ENCODE data around the gene KLHDC7B. TPM values are rescaled to one million over a fixed set of nuclear protein-coding genes. Genes with fewer than 3 reads are reported as not detected.

Gene KLHDC7B
- total and polyA plus RNA-seq, 2 of the 13 experiments (the other 11 are each of a cell fraction or from before 2014, with no cell fraction given): 0.11 TPM; not detected in 1

DNA sequence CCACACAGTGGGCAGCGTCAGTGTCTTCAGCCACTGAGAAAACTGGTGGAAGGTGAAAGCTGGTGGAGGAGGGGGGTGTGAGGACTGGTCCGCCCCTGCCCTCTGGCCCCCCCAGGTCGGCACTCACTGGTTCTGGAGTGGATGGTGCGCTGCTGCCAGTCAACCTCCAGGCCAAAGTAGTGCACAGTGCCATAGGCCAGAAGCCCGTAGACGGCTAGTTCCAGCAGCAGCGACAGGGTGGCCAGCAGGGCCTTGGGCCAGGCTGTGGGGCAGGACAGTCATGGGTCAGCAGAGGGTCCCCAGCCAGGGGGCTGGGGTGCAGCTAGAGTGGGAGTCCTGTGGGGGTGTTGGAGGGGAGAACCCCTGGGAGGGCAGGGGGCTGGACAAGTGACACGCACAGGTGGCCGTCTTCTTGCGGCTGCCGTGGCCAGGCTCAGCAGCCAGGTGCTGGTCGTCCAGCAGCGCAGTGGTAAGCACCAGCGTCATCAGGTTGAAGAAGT lies 40.4 kb upstream of the KLHDC7B start:
- ChIA-PET POLR2A (no interaction called here), CTCF (ENCODE audit: low intra/inter-chr PET ratio, low total read pairs) (no interaction called here)
- BruUV-seq (replicated peaks): no TSS peak
- H3K36me3 ChIP-seq (replicated peaks in 1 of 2; ENCODE audit: control insufficient read depth in 1 of 2, insufficient read depth in 2 of 2, low read length in 2 of 2): peaks cover 2 to 10% of the 10 kb centered on the region in 2 experiments; a peak in 1 of 5 replicates
- WGBS (ENCODE audit: low lambda C conversion rate): 100% methylated on average over 7 of the region's 14 CpGs
- no peak overlapping the region for H3K4me3 ChIP-seq (replicated peaks in 1 of 3; ENCODE audit: insufficient read depth in 1 of 3, low read depth in 2 of 3, low read length in 3 of 3)
- H4K20me1 ChIP-seq (ENCODE audit: insufficient read depth, low read length): no peaks in the 10 kb centered on the region
- H3K9me3 ChIP-seq (ENCODE audit: low read length): no peaks in the 10 kb centered on the region
- H3K9ac ChIP-seq (ENCODE audit: insufficient read depth, low read depth, low read length): no peak overlapping the region
- no peak for ATAC-seq
- no peak overlapping the region for H3K27ac ChIP-seq (ENCODE audit: extremely low read length, insufficient read depth, low read length)
- in situ Hi-C loops (cut with HindIII; ENCODE audit: extremely low pct_ligation_motif_present, low pct_unique_long_range_greater_than_20kb) (no loop called here), intact Hi-C loops (cut with micrococcal nuclease; ENCODE audit: unreplicated experiment) (no loop called here)
- H3K27me3 ChIP-seq (ENCODE audit: control insufficient read depth in 1 of 2, insufficient read depth in 2 of 2, low read length in 2 of 2): no peaks in the 10 kb centered on the region; a peak in 1 of 5 replicates
- no peak overlapping the region for H2AFZ ChIP-seq (ENCODE audit: low read length)
- H3K4me1 ChIP-seq (ENCODE audit: insufficient read depth, low read length): peaks cover 19% of the 10 kb centered on the region
- FAIRE-seq: no peak
- no peak for DNase-seq (ENCODE audit: low spot score)
- peaks cover 28% of the 10 kb centered on the region for H3K79me2 ChIP-seq (ENCODE audit: insufficient read depth, low read length)
- no peak overlapping the region for H3K4me2 ChIP-seq (ENCODE audit: low read depth, low read length)
- TF ChIP-seq, protein P1, sequence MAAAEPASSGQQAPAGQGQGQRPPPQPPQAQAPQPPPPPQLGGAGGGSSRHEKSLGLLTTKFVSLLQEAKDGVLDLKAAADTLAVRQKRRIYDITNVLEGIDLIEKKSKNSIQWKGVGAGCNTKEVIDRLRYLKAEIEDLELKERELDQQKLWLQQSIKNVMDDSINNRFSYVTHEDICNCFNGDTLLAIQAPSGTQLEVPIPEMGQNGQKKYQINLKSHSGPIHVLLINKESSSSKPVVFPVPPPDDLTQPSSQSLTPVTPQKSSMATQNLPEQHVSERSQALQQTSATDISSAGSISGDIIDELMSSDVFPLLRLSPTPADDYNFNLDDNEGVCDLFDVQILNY (CRISPR knock-in tag; conservative IDR thresholded peaks at IDR 0.05): no peak
- TF ChIP-seq, protein P2, sequence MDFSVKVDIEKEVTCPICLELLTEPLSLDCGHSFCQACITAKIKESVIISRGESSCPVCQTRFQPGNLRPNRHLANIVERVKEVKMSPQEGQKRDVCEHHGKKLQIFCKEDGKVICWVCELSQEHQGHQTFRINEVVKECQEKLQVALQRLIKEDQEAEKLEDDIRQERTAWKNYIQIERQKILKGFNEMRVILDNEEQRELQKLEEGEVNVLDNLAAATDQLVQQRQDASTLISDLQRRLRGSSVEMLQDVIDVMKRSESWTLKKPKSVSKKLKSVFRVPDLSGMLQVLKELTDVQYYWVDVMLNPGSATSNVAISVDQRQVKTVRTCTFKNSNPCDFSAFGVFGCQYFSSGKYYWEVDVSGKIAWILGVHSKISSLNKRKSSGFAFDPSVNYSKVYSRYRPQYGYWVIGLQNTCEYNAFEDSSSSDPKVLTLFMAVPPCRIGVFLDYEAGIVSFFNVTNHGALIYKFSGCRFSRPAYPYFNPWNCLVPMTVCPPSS (IDR thresholded peaks at IDR 0.05): no peak
- TF ChIP-seq, protein P3, sequence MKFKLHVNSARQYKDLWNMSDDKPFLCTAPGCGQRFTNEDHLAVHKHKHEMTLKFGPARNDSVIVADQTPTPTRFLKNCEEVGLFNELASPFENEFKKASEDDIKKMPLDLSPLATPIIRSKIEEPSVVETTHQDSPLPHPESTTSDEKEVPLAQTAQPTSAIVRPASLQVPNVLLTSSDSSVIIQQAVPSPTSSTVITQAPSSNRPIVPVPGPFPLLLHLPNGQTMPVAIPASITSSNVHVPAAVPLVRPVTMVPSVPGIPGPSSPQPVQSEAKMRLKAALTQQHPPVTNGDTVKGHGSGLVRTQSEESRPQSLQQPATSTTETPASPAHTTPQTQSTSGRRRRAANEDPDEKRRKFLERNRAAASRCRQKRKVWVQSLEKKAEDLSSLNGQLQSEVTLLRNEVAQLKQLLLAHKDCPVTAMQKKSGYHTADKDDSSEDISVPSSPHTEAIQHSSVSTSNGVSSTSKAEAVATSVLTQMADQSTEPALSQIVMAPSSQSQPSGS (CRISPR knock-in tag; IDR thresholded peaks at IDR 0.05): no peak
- TF ChIP-seq, protein P4, sequence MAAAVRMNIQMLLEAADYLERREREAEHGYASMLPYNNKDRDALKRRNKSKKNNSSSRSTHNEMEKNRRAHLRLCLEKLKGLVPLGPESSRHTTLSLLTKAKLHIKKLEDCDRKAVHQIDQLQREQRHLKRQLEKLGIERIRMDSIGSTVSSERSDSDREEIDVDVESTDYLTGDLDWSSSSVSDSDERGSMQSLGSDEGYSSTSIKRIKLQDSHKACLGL (CRISPR knock-in tag; IDR thresholded peaks at IDR 0.05): no peak
- TF ChIP-seq RFX1 (IDR thresholded peaks at IDR 0.05): no peak
- TF ChIP-seq MEF2D (CRISPR knock-in tag; IDR thresholded peaks at IDR 0.05): no peak
- TF ChIP-seq, protein P5, sequence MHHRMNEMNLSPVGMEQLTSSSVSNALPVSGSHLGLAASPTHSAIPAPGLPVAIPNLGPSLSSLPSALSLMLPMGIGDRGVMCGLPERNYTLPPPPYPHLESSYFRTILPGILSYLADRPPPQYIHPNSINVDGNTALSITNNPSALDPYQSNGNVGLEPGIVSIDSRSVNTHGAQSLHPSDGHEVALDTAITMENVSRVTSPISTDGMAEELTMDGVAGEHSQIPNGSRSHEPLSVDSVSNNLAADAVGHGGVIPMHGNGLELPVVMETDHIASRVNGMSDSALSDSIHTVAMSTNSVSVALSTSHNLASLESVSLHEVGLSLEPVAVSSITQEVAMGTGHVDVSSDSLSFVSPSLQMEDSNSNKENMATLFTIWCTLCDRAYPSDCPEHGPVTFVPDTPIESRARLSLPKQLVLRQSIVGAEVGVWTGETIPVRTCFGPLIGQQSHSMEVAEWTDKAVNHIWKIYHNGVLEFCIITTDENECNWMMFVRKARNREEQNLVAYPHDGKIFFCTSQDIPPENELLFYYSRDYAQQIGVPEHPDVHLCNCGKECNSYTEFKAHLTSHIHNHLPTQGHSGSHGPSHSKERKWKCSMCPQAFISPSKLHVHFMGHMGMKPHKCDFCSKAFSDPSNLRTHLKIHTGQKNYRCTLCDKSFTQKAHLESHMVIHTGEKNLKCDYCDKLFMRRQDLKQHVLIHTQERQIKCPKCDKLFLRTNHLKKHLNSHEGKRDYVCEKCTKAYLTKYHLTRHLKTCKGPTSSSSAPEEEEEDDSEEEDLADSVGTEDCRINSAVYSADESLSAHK (CRISPR knock-in tag; IDR thresholded peaks at IDR 0.05; ENCODE audit: borderline replicate concordance): no peak
- TF ChIP-seq, protein P6, sequence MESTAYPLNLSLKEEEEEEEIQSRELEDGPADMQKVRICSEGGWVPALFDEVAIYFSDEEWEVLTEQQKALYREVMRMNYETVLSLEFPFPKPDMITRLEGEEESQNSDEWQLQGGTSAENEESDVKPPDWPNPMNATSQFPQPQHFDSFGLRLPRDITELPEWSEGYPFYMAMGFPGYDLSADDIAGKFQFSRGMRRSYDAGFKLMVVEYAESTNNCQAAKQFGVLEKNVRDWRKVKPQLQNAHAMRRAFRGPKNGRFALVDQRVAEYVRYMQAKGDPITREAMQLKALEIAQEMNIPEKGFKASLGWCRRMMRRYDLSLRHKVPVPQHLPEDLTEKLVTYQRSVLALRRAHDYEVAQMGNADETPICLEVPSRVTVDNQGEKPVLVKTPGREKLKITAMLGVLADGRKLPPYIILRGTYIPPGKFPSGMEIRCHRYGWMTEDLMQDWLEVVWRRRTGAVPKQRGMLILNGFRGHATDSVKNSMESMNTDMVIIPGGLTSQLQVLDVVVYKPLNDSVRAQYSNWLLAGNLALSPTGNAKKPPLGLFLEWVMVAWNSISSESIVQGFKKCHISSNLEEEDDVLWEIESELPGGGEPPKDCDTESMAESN (CRISPR knock-in tag; conservative IDR thresholded peaks at IDR 0.05): no peak
- TF ChIP-seq ZNF232 (CRISPR knock-in tag; IDR thresholded peaks at IDR 0.05; ENCODE audit: borderline replicate concordance): no peak
- TF ChIP-seq ATF7-NPFF (CRISPR knock-in tag; IDR thresholded peaks at IDR 0.05; ENCODE audit: low read depth): no peak
- TF ChIP-seq, protein P7, sequence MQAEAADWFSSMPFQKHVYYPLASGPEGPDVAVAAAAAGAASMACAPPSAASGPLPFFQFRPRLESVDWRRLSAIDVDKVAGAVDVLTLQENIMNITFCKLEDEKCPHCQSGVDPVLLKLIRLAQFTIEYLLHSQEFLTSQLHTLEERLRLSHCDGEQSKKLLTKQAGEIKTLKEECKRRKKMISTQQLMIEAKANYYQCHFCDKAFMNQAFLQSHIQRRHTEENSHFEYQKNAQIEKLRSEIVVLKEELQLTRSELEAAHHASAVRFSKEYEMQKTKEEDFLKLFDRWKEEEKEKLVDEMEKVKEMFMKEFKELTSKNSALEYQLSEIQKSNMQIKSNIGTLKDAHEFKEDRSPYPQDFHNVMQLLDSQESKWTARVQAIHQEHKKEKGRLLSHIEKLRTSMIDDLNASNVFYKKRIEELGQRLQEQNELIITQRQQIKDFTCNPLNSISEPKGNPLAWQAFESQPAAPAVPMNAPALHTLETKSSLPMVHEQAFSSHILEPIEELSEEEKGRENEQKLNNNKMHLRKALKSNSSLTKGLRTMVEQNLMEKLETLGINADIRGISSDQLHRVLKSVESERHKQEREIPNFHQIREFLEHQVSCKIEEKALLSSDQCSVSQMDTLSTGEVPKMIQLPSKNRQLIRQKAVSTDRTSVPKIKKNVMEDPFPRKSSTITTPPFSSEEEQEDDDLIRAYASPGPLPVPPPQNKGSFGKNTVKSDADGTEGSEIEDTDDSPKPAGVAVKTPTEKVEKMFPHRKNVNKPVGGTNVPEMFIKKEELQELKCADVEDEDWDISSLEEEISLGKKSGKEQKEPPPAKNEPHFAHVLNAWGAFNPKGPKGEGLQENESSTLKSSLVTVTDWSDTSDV (CRISPR knock-in tag; IDR thresholded peaks at IDR 0.05): no peak
- no peak for TF ChIP-seq KLF15 (CRISPR knock-in tag; IDR thresholded peaks at IDR 0.05; ENCODE audit: borderline replicate concordance)
- TF ChIP-seq RARG (CRISPR knock-in tag; IDR thresholded peaks at IDR 0.05; ENCODE audit: low read depth): no peak
